Skeletal muscle satellite cell (primary cell): ENCODE measurements around the gene SLC36A2.

ENCODE experiments used
- H3K27me3 ChIP-seq: 2 replicates; pipeline ENCODE4 v1.7.0; 2013; ENCODE audit warnings: low read length; ENCODE audit not compliant: control insufficient read depth, insufficient read depth
- H3K36me3 ChIP-seq: 2 replicates; pipeline ENCODE4 v1.7.0; 2013; ENCODE audit warnings: mild to moderate bottlenecking, control low read depth, low read length; ENCODE audit not compliant: insufficient read depth
- H3K4me1 ChIP-seq: 2 replicates; pipeline ENCODE4 v1.7.0; 2013; ENCODE audit warnings: low read length; ENCODE audit not compliant: control insufficient read depth, insufficient read depth
- H3K4me2 ChIP-seq: 2 replicates; pipeline ENCODE4 v1.7.0; 2013; ENCODE audit warnings: mild to moderate bottlenecking, low read length
- H3K4me3 ChIP-seq: 2 replicates; pipeline ENCODE4 v1.7.0; 2013; ENCODE audit warnings: low read length
- H3K9ac ChIP-seq: 2 replicates; pipeline ENCODE4 v1.7.0; 2013; ENCODE audit warnings: mild to moderate bottlenecking, low read depth, low read length, moderate library complexity
- H3K9me3 ChIP-seq: replicated peaks from 2 replicates; pipeline ENCODE4 v1.7.0; 2013; ENCODE audit warnings: mild to moderate bottlenecking, control low read depth, low read length

The SLC36A2 gene

GRCh38 chr5:151357792-151358191 lies 10.4 kb upstream of the SLC36A2 start:
- no peak overlapping the region for H3K4me2 ChIP-seq

GRCh38 chr5:151357097-151357496 lies 9.7 kb upstream of the SLC36A2 start:
- Histone ChIP-seq H3K9me3 (no peaks in the 10 kb centered on the region), H3K4me2 (no peak overlapping the region), H3K27me3 (peaks cover 9% of the 10 kb centered on the region), H3K4me1 (no peaks in the 10 kb centered on the region), H3K36me3 (no peaks in the 10 kb centered on the region), H3K9ac (no peak overlapping the region), H3K4me3 (no peak overlapping the region)

More at GRCh38 chr5:151357792-151358191, 10.4 kb upstream of the SLC36A2 start:
- Histone ChIP-seq H3K4me3 (no peak overlapping the region), H3K27me3 (peaks cover 6% of the 10 kb centered on the region), H3K9ac (no peak overlapping the region), H3K36me3 (no peaks in the 10 kb centered on the region), H3K4me1 (no peaks in the 10 kb centered on the region), H3K9me3 (no peaks in the 10 kb centered on the region)

GRCh38 chr5:151351671-151352070 lies 4.3 kb upstream of the SLC36A2 start:
- H3K27me3 ChIP-seq, result peaks cover 25% of the 10 kb centered on the region
- no peak overlapping the region for H3K9ac ChIP-seq
- H3K9me3 ChIP-seq, result no peaks in the 10 kb centered on the region
- H3K36me3 ChIP-seq, result no peaks in the 10 kb centered on the region
- H3K4me3 ChIP-seq, result no peak overlapping the region
- H3K4me1 ChIP-seq, result no peaks in the 10 kb centered on the region
- H3K4me2 ChIP-seq, result no peak overlapping the region

- H3K9ac ChIP-seq, result no peak overlapping the region
- no peak overlapping the region for H3K4me2 ChIP-seq
- H3K9me3 ChIP-seq, result no peaks in the 10 kb centered on the region
- no peak overlapping the region for H3K4me3 ChIP-seq
- H3K27me3 ChIP-seq, result peaks cover 34% of the 10 kb centered on the region
- H3K4me1 ChIP-seq, result no peaks in the 10 kb centered on the region
- H3K36me3 ChIP-seq, result no peaks in the 10 kb centered on the region
These were observed 1.4 kb upstream of the SLC36A2 start for GRCh38 chr5:151348789-151349188.

GRCh38 chr5:151345808-151346478 lies 1.4 kb downstream of the SLC36A2 start:
- no peaks in the 10 kb centered on the region for H3K36me3 ChIP-seq
- peaks cover 41% of the 10 kb centered on the region for H3K27me3 ChIP-seq
- no peaks in the 10 kb centered on the region for H3K9me3 ChIP-seq
- H3K4me2 ChIP-seq, result no peak overlapping the region
- H3K9ac ChIP-seq, result no peak overlapping the region
- no peak overlapping the region for H3K4me3 ChIP-seq
- no peaks in the 10 kb centered on the region for H3K4me1 ChIP-seq

- Histone ChIP-seq H3K36me3 (no peaks in the 10 kb centered on the region), H3K4me1 (no peaks in the 10 kb centered on the region), H3K9me3 (no peaks in the 10 kb centered on the region), H3K27me3 (peaks cover 41% of the 10 kb centered on the region), H3K4me2 (no peak overlapping the region), H3K4me3 (no peak overlapping the region), H3K9ac (no peak overlapping the region)
These were observed 2.1 kb downstream of the SLC36A2 start for GRCh38 chr5:151345187-151345807.

- H3K36me3 ChIP-seq, result no peaks in the 10 kb centered on the region
- H3K9me3 ChIP-seq, result no peaks in the 10 kb centered on the region
- no peak overlapping the region for H3K4me2 ChIP-seq
- H3K27me3 ChIP-seq, result peaks cover 38% of the 10 kb centered on the region
- H3K9ac ChIP-seq, result no peak overlapping the region
- no peaks in the 10 kb centered on the region for H3K4me1 ChIP-seq
- no peak overlapping the region for H3K4me3 ChIP-seq
These were observed 3.3 kb downstream of the SLC36A2 start for GRCh38 chr5:151344088-151344487.

- H3K36me3 ChIP-seq, result no peaks in the 10 kb centered on the region
- no peaks in the 10 kb centered on the region for H3K9me3 ChIP-seq
- H3K4me2 ChIP-seq, result no peak overlapping the region
- H3K27me3 ChIP-seq, result peaks cover 29% of the 10 kb centered on the region
- H3K9ac ChIP-seq, result no peak overlapping the region
- H3K4me1 ChIP-seq, result no peaks in the 10 kb centered on the region
- H3K4me3 ChIP-seq, result no peak overlapping the region
These were observed 7.4 kb downstream of the SLC36A2 start for GRCh38 chr5:151340004-151340403.

GRCh38 chr5:151338734-151339133 lies 8.6 kb downstream of the SLC36A2 start:
- Histone ChIP-seq H3K4me3 (no peak overlapping the region), H3K9ac (no peak overlapping the region), H3K4me1 (no peaks in the 10 kb centered on the region), H3K27me3 (peaks cover 19% of the 10 kb centered on the region), H3K36me3 (no peaks in the 10 kb centered on the region), H3K9me3 (no peaks in the 10 kb centered on the region), H3K4me2 (no peak overlapping the region)

- H3K4me2 ChIP-seq, result no peak overlapping the region
- no peak overlapping the region for H3K4me3 ChIP-seq
- H3K9ac ChIP-seq, result no peak overlapping the region
- H3K9me3 ChIP-seq, result no peaks in the 10 kb centered on the region
- H3K36me3 ChIP-seq, result no peaks in the 10 kb centered on the region
- H3K4me1 ChIP-seq, result no peaks in the 10 kb centered on the region
- peaks cover 12% of the 10 kb centered on the region for H3K27me3 ChIP-seq
These were observed 14.5 kb downstream of the SLC36A2 start for GRCh38 chr5:151332857-151333256.

GRCh38 chr5:151328734-151329133 lies 18.6 kb downstream of the SLC36A2 start:
- Histone ChIP-seq H3K27me3 (peaks cover 13% of the 10 kb centered on the region), H3K4me2 (no peak overlapping the region), H3K36me3 (no peaks in the 10 kb centered on the region), H3K4me3 (no peak overlapping the region), H3K4me1 (no peaks in the 10 kb centered on the region), H3K9me3 (no peaks in the 10 kb centered on the region), H3K9ac (no peak overlapping the region)

- H3K9ac ChIP-seq, result no peak overlapping the region
- H3K4me2 ChIP-seq, result no peak overlapping the region
- no peak overlapping the region for H3K4me3 ChIP-seq
- no peaks in the 10 kb centered on the region for H3K36me3 ChIP-seq
- no peaks in the 10 kb centered on the region for H3K9me3 ChIP-seq
- no peaks in the 10 kb centered on the region for H3K4me1 ChIP-seq
- peaks cover 13% of the 10 kb centered on the region for H3K27me3 ChIP-seq
These were observed 19.8 kb downstream of the SLC36A2 start for GRCh38 chr5:151327585-151327984.
